Upper lobe of left lung (tissue), 4 donors: ENCODE results near the gene PMAIP1.

Source experiments
- EP300 ChIP-seq, 4 donors: sonication (generic); formaldehyde crosslinking; IDR thresholded peaks; one replicate each; pipeline ENCODE4 v1.5.1; 2017; ENCODE audit warnings: antibody characterized with exemption in 4 of 4, control low read depth in 2 of 4
- TF ChIP-seq, protein P1 (sequence below), 6 experiments: fragments of 450-650 bp in 4 of 6; fragments of 200-600 bp in 2 of 6; sonication (generic) in 2 of 6; IDR thresholded peaks; one replicate each; pipeline ENCODE4 v1.5.1; 2016 to 2019; ENCODE audit warnings: antibody characterized with exemption in 6 of 6

DNA sequence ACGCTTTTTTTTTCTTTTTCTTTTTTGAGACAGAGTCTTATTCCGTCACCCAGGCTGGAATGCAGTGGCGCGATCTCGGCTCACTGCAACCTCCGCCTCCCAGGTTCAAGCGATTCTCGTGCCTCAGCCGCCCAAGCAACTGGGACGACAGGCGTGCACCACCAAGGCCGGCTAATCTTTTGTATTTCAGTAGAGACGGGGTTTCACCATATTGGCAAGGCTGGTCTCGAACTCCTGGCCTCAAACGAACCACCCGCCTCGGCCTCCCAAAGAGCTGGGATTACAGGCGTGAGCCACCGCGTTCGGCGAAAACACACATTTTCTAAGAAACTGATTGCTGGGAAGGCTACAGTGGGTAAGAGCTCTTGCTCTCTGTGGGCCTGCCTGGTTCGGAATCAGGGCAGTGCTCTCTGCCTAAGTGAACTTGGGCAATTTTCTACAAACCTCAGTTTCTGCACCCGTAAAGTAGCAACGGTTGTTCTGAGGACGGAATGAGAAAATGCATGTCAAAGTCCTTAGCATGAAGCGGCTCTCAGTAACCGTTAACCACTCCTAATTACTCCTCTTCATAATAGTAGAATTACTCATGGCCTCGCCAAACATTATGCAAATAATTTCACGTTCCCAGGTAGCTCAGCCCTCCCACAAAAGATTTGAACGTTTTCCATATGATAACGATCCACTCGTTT, 1.0 kb upstream of the PMAIP1 start:
- TF ChIP-seq, protein P1, sequence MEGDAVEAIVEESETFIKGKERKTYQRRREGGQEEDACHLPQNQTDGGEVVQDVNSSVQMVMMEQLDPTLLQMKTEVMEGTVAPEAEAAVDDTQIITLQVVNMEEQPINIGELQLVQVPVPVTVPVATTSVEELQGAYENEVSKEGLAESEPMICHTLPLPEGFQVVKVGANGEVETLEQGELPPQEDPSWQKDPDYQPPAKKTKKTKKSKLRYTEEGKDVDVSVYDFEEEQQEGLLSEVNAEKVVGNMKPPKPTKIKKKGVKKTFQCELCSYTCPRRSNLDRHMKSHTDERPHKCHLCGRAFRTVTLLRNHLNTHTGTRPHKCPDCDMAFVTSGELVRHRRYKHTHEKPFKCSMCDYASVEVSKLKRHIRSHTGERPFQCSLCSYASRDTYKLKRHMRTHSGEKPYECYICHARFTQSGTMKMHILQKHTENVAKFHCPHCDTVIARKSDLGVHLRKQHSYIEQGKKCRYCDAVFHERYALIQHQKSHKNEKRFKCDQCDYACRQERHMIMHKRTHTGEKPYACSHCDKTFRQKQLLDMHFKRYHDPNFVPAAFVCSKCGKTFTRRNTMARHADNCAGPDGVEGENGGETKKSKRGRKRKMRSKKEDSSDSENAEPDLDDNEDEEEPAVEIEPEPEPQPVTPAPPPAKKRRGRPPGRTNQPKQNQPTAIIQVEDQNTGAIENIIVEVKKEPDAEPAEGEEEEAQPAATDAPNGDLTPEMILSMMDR (IDR thresholded peaks at IDR 0.05) = no peak
- no peak for TF ChIP-seq EP300 (IDR thresholded peaks at IDR 0.05)
